Ishikawa (cell line): ENCODE measurements around the gene PIP5K1C.
A peak's percentile ranks its signal among the peaks of the same experiment; 100 is the strongest.

Source experiments
- CEBPB ChIP-seq: IDR thresholded peaks from 2 replicates; pipeline ENCODE4 v1.6.1; 2012
- CREB1 ChIP-seq: IDR thresholded peaks from 2 replicates; pipeline ENCODE4 v1.6.1; 2012; ENCODE audit warnings: low read depth
- EGR1 ChIP-seq: IDR thresholded peaks from 2 replicates; pipeline ENCODE4 v1.6.1; 2012
- EP300 ChIP-seq: IDR thresholded peaks from 2 replicates; pipeline ENCODE4 v1.6.1; 2012; ENCODE audit warnings: borderline replicate concordance
- FOXM1 ChIP-seq: IDR thresholded peaks from 2 replicates; pipeline ENCODE4 v1.6.1; 2012; ENCODE audit warnings: low read depth, borderline replicate concordance
- MAX ChIP-seq: IDR thresholded peaks from 2 replicates; pipeline ENCODE4 v1.6.1; 2012
- NFIC ChIP-seq: IDR thresholded peaks from 2 replicates; pipeline ENCODE4 v1.6.1; 2012
- RAD21 ChIP-seq: IDR thresholded peaks from 2 replicates; pipeline ENCODE4 v1.6.1; 2012; ENCODE audit warnings: low read depth
- REST ChIP-seq: IDR thresholded peaks from 2 replicates; pipeline ENCODE4 v1.6.1; 2012; ENCODE audit warnings: low read depth, mild to moderate bottlenecking
- TAF1 ChIP-seq: IDR thresholded peaks from 2 replicates; pipeline ENCODE4 v1.6.1; 2012; ENCODE audit warnings: low read depth, mild to moderate bottlenecking
- TCF12 ChIP-seq: IDR thresholded peaks from 2 replicates; pipeline ENCODE4 v1.6.1; 2012; ENCODE audit warnings: low read depth
- TEAD4 ChIP-seq: IDR thresholded peaks from 2 replicates; pipeline ENCODE4 v1.6.1; 2012
- USF1 ChIP-seq: IDR thresholded peaks from 2 replicates; pipeline ENCODE4 v1.6.1; 2012
- YY1 ChIP-seq: IDR thresholded peaks from 2 replicates; pipeline ENCODE4 v1.6.1; 2012; ENCODE audit warnings: low read depth
- ZBTB7A ChIP-seq: IDR thresholded peaks from 2 replicates; pipeline ENCODE4 v1.6.1; 2012; ENCODE audit warnings: low read depth

Gene PIP5K1C

GRCh38 chr19:3618811-3619630 is 81.2 kb downstream of the PIP5K1C start:
- no peak for TF ChIP-seq CEBPB
- no peak for TF ChIP-seq FOXM1
- no peak for TF ChIP-seq RAD21
- TF ChIP-seq ZBTB7A: no peak
- TF ChIP-seq TAF1: no peak
- no peak for TF ChIP-seq NFIC
- no peak for TF ChIP-seq EGR1
- no peak for TF ChIP-seq REST
- TF ChIP-seq YY1: no peak
- no peak for TF ChIP-seq MAX

GRCh38 chr19:3618144-3618810 is 82.0 kb downstream of the PIP5K1C start:
- TF ChIP-seq EP300 (no peak), REST (no peak), YY1 (no peak), RAD21 (peak; percentile 64), CREB1 (no peak), MAX (no peak)

- TF ChIP-seq ZBTB7A (no peak), TCF12 (no peak), CREB1 (no peak), TAF1 (no peak), FOXM1 (no peak), MAX (no peak), YY1 (no peak), EP300 (no peak), CEBPB (no peak), EGR1 (no peak), RAD21 (no peak)
Observed at GRCh38 chr19:3617463-3617862, 82.8 kb downstream of the PIP5K1C start.

- TF ChIP-seq ZBTB7A (no peak), REST (no peak), YY1 (no peak), FOXM1 (no peak), TCF12 (no peak), CREB1 (no peak), RAD21 (no peak), TAF1 (no peak), EP300 (no peak), TEAD4 (no peak), USF1 (no peak), MAX (no peak), EGR1 (no peak), CEBPB (no peak), NFIC (no peak)
Observed at GRCh38 chr19:3615524-3616135, 84.6 kb downstream of the PIP5K1C start.
